HG03565 (cell line): ENCODE results near the gene DIAPH2.

Experiments
- ATAC-seq: cut with Tn5 transposase; IDR thresholded peaks from one replicate; pipeline ENCODE4 v1.9.1; 2021; ENCODE audit warnings: mild to moderate bottlenecking, moderate library complexity; ENCODE audit not compliant: unreplicated experiment

DIAPH2 gene

DNA sequence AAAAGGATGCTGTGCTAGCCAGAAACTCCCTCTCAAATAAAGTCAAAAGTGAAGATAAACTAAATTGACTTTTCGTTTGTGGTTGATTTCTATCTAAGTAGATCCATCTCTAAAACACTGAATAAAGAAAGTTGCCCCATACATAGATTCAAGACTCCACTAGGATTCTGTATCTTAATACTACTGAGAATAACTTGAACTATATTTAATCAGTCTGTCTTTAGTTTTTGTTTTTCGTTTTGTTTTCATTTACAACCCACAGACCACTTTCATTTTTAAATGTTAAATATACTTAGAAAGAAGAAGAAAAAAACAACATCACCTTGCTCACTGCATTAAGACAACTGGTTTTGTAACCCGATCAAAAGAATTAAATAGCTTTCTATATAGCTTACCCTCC is 854.1 kb downstream of the DIAPH2 start:
- no peak for ATAC-seq

DNA sequence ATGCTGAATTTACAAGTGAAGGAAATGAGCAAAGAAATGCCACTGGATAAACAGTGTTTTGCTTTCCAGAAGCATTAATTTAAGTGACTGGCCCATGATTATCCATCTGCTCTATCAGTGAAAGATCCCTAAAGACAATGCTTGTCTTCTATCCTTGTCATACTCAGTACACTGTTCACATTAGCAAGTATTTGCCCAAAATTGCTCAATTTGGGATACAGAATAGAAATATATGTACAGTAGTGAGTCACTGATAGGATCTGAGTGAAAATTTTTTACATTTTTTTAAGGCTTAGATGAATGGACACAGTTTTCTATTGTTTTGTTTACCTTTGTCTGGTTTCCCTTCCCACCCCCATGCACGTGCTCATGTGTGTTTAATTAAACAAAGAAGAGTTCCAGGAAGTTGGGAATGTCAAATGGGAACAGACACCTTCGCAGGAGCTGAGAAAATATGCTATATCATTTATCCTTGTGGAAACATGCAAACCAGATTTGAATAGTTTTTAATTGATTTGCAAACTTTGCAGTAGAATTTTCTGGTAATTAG is 855.4 kb downstream of the DIAPH2 start:
- no peak for ATAC-seq

DNA sequence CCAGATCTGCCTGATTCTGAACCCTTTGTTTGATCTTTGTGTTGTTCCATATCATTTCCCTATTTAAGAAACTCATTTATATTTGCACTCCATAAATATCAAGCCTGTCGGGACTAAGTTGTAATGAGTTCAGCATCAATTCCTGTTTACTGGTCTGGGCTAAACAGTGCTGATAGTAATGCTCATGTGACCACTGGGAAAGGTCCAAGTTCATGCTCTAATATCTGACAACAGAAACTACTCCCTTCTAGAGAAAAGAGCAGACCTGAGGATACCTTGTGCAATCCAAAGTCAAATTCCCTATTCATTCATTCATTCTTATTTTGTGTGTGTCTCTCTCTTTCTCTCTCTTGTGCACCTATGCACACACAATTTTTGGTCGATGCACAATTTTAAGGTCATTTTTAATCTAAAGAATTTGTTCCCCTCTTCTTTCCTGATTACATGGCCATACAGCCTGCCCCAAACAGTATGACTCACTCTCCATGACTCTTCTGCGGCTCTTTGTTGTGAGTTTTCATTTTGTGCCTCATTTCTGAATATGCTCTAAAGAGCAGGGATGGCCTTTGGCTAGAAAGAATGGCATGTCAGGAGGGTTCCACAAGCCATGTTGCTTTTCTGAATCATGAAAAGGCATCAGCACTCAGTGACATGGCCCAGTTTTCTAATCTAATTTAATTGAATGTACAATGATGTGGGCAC is 863.4 kb downstream of the DIAPH2 start:
- ATAC-seq, result no peak

DNA sequence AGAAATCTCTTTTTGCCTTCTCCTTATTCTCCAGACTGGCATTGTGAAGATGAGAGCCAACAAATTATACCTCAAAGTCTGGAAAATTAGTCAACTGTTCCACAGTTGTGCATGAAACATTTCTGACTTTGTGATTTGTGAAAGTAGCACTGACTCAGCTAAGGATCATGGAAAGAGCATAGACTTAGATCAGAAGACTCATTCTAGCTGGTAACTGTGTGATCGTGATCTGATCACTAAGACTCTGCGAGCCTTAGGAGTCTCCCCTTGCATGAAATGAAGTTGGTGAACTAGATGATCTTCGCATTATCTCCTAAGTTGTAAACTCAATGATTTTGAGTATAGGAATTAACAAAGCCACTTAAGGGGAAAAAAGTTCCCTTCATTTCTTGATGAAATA is 867.2 kb downstream of the DIAPH2 start:
- no peak for ATAC-seq

DNA sequence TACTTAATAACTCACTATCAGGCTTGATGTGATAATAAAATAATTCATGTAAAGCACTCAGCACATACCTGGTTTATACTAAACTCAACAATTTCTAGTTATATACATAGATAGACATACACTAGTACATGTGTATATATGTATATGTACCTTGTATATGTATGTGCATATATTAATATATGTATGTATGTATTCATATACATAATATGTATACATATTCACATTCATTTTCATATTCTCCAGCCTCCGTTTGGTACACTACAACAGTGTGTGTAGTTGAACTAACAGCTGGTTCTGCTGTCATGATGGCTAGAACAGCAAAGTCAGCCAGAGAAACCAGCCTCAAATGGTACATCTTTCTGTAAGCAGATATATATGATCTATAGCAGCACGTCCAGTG is 869.2 kb downstream of the DIAPH2 start:
- ATAC-seq, result no peak

DNA sequence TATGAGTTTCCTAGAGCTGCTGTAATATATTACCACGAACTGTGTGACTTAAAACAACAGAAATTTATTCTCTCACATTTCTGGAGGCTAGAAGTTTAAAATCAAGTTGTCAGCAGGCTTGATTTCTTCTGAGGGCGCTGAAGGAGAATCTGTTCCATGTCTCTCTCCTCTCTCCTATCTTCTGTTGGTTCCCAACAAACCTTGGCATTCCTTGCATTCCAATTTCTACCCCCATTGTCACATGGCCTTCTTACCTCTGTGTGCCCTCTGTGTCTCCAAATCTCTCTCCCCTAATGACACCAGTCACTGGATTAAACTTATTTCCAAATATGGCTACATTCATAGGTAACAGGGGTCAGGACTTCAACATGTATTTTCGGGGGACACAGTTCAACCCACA is 871.7 kb downstream of the DIAPH2 start:
- ATAC-seq, result no peak

DNA sequence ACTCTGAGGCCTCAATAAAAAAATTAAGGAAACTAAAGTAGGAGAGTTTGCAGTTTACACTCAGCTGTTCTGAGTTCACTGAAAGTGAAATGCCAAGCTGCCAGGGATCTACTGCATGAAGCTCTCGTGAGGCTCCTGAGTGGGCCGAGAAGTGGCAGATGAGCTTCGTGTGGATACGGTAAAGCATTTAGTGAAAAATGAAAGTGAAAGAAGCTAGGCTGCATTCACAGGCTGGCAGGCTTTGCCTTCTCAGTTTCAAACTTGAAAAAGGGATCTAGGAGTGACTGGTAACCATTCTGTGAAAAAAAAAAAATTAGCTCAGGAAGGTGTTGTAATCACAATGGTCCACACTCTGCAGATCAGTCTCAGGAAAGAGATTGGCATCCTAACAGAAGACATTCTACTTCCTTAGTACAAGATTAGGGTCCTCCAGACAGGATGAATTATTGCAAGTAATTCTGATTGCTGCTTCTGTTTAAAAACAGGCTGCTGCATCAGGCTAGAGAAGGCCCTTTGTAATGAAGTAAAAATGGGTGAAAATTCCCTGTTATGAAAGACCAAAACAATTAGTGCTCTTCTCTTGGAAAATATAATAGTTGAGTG is 879.0 kb downstream of the DIAPH2 start:
- ATAC-seq, result peak; percentile 99

DNA sequence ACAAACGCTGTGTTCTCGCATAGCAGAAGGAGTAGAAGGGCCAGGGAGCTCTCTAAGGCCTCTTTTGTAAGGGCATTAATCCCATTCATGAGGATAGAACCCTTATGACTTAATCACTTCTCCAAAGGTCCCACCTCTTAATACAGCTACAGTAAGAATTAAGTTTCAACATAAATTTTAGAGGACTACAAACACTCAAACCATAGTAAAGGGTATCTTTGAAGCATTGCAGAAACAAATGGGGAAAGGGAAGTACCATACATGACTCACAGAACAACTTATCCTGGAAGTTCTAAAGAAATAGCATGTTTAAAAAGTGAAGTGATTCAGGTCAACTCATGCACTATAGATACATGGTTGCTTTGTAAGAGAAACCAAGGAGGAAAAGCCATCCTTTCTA is 879.9 kb downstream of the DIAPH2 start:
- no peak for ATAC-seq

DNA sequence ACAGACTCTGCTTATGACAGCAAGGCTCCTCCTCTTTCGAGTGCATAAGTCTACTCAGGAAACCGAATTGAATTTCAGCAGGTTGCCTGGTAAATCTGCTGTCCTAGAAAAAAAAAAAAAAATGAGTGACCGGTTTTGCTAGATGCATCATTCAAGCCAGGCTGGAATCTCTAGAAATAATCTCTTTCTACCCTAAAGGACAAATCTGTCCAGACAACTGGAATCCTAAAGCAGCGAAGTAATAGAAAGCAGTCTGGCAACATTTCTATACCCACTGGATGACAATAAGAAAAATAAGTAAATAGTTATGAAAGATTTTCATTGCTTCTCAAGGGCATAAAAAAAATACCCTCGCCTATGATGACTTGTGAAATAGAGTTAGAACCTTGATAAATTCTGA is 902.5 kb downstream of the DIAPH2 start:
- ATAC-seq, result no peak

DNA sequence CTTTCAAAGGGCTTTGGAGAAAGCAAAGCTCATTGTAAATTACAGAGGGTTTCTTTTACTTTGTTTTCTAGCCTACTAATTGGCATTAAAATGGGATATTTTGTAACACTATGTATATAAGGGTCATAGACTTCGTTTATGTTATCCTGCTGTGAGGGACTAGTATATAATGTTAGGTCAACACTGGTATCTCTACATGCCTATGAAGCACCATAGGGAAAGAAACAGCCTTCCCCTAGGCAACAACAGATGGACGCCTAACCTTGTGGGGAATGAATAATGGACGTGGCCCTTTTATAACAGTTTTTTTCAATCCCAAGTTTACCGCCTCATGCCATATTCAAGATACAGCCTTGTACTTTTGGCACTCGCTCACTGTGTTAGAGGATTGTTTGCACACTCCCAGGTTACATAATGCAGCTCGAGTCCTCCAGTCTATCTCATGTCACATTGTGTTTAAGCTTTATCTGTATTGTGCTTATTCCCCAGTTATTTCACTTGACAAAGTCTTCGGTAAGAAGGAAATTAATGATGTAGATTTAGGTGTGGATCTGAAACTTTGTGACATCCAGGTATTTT is 910.1 kb downstream of the DIAPH2 start:
- ATAC-seq, result no peak

DNA sequence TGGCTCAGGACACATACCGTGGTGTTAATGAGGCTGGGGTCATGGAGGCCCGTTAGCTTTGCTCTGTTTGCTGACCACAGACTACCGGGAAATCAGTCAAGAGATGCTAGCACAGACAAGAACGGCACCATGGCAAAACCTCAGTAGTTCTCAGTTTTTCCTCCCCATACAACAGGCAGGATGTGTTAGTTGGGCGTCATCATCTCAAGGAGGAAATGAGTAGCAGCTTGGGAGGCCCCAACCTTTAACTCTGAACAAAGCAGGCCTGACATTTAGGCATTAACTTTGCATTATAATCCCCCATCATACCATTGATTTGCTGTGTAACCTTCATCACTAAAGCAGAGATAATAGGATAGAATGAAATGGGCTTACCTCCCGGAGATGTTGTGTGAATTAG is 913.3 kb downstream of the DIAPH2 start:
- no peak for ATAC-seq

DNA sequence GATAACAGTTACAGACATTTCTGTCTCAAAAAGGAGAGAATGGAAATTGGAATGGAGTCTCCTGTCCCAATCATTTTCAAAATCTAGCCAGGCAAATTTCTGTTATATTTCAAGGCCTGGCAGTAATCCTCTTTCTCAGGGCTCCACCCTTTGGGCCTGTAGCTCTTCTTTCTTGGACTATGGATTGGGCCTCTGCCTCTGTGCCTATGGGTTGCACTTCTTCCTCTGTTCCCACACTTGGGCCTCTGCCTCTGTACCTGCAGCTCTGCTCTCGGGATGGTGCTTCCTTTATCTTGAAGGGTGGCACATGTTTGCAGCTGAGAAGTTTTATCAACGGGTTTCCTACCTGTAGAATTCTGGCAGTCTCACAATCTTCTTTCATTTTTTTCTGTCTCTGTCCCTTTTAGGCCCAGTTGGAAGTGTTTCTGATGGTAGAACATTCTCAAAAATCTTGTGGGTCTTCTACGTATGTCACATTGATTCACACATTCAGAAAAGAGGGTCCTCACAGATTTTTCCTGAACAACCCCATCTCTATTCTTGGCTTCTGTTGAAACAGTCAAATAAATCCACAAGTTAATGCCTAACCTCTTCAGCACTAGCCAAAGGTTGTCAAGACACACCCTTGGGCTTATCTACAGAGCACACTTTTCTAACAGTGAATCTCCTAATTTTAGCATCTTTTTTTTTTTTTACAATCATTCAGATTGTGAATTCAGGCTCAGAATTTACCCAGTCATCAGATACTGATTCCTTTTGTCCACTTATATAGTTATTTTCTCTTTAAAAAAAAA is 918.0 kb downstream of the DIAPH2 start:
- no peak for ATAC-seq

DNA sequence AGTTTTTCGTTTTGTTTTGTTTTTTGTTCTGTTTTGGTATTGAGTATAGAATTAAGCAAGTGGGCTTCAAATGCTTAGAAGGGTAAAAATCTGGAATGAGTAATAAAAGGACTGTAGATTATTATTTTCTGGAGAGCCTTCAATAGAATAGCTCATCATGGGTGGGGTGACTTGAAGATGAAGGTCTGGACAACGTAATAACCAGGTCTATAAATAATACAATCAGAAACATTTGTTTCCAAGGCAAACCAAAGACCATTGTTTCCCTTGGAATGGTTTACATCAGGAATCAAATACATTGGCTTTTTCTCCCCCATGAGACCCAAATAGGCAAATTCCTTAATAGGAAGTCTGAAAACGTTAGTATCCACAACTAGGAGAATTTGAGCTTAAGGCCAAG is 920.6 kb downstream of the DIAPH2 start:
- ATAC-seq, result no peak

DNA sequence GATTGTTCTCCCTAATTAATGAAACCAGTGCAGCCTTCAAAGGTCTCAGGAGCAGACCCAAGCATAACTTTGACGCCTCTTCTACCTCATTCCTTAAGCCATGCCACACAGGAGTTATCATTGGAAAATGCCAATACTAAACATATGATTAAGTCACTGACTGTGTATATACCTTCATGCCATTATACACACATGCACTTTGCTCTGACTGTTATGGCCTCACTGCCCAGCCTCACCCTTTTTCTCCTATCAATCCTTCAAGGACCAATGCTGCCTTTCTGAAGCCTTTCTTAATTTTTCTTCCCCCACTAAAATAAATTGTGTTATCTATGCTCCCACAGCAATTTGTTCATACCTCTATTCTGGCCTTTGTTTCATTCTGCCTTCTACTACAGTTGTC is 924.7 kb downstream of the DIAPH2 start:
- ATAC-seq, result no peak

DNA sequence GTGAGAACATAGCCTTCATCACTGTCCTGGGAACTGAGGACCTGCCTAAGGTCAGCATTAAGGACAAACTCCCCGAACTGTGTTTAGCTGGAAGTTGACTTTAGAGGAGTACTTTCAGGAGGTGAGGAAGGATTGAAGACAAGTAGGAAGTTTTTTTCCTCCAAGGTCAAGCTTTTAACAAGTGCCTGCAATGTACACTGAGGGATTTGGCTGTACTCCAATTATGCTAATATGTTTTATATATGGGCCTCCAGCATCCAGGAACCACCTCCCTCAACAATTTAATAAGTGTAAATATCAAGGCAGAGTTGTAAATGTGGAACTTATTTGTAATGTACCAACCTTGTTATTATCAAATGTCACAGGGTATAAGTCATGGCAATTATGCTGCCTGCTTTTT is 925.3 kb downstream of the DIAPH2 start:
- no peak for ATAC-seq

DNA sequence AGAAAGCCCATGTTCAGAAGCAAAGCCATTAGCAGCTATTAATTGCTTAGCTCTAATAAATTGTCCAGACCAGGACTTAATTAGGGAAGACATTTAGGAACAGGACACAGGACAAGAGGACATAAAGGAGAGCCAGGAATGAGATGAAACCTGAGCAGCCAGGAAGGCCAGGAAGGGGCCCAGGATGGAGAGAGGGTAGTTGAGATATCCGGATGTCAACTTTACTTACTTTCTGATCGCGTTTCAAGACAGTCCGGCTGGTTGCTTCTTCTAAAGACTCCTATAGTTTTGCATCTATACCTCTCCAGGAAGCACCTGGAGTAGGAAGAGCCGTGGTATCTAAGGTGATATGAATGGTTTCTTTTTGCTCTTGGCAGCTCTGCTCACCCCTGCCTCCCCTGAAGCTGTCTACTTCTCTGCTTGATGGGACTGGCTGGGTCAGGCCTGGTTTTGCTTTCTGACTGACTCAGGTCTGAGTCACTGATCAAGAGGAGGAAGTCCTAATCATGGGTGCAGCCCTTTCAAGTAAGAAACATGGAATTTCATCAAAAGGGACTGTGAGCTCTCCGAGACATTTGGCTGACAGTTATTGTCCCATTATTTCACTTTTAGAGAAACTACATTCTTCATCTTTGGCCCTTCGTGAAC is 932.4 kb downstream of the DIAPH2 start:
- peak; percentile 98 for ATAC-seq

DNA sequence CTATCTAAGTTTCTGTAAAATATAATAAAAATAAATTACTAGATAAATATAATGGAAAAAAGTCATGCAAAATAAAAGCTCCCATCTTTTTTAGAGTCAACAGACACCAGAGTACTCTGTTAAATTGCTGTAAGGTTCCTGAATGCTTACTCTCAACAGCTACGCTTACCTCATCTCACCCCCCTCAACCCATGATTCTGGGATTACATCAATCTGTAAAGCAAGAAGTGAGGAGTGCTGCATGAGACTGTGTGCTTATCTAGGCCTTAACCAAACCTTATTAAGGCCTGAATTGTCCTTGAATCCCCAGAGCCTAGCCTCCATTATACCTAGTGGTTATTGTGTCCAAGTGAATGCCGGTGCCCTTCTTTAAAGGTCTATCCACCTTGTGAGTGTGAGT is 934.9 kb downstream of the DIAPH2 start:
- ATAC-seq, result no peak

DNA sequence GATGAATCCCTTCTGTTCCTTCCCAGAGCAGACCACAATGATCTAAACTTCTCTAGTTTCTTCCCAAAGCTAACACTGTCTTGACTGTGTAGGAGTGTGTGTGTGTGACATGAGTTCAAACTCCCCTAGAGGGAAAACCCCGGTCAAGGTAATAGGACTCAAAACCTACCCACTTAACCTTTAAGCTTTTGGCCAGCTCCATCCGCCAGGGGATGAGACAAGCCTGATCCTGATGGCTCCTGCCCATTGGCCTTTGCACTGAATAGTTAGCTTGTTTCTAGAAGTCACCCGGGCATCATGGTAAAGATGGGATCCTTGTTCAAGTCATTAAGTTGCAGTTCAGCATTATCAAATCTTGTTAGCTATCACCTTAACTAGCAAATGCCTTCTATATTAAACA is 937.5 kb downstream of the DIAPH2 start:
- no peak for ATAC-seq

DNA sequence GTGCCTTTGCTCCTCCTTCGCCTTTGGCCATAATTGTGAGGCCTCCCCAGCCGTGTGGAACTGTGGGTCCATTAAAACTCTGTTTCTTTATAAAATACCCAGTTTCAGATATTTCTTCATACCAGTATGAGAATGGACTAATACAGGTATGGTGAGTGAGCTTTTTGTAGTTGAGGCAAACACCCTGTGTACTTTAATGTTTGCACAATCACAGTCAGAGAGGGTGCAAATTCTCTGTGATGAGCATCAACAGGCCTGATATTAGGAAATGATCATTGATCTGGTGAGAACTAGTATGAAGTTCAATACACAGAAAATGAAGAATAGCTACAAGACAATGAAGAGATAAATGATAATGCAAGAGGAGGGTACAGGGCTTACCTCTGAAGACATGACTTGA is 943.7 kb downstream of the DIAPH2 start:
- no peak for ATAC-seq

DNA sequence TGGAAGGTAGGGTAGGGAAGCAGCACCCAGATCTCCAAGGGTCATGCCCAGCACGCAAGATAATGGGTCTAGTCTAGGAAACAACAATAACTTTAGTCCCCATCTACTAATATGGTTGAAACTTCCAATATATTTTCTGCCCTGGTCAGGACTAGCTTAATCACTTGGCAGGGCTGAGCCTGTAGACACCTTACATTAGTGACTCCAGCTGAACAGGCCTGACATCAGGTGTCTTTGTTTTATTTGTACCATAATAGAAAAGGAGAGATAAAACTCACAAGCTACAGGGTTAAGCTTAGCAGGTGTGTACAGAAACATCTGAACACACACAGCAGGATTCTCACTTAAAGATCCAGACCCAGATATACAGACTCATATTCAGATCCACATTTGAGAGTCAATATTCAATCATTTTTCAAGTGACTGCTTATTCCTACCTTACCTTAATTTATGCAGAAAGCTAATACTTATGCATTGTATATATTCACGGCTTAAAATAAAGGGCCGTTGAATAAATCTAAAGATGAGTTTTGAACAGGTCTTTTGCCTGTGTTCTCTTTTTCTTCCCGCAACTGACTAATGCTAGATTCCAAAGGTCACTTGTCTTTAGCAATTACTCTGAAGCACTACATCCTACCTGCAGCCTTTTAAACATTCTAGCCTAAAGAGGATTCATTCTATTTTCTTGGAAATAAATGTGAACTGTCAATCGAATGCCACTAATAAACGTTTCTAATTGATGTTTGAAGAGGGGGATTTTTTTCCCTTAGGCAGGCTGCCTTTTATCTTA is 944.4 kb downstream of the DIAPH2 start:
- ATAC-seq, result no peak
